Measurements from ENCODE around the gene HJV. TPM values are rescaled to one million over a fixed set of nuclear protein-coding genes. Genes with fewer than 3 reads are reported as not detected.
A peak's percentile ranks its signal among the peaks of the same experiment; 100 is the strongest.

Gene HJV
- total and polyA plus RNA-seq, 2 of the 13 experiments (the other 11 are each of a cell fraction or from before 2014, with no cell fraction given), result 0.18 TPM; not detected in 1

- TF ChIP-seq, protein P1, sequence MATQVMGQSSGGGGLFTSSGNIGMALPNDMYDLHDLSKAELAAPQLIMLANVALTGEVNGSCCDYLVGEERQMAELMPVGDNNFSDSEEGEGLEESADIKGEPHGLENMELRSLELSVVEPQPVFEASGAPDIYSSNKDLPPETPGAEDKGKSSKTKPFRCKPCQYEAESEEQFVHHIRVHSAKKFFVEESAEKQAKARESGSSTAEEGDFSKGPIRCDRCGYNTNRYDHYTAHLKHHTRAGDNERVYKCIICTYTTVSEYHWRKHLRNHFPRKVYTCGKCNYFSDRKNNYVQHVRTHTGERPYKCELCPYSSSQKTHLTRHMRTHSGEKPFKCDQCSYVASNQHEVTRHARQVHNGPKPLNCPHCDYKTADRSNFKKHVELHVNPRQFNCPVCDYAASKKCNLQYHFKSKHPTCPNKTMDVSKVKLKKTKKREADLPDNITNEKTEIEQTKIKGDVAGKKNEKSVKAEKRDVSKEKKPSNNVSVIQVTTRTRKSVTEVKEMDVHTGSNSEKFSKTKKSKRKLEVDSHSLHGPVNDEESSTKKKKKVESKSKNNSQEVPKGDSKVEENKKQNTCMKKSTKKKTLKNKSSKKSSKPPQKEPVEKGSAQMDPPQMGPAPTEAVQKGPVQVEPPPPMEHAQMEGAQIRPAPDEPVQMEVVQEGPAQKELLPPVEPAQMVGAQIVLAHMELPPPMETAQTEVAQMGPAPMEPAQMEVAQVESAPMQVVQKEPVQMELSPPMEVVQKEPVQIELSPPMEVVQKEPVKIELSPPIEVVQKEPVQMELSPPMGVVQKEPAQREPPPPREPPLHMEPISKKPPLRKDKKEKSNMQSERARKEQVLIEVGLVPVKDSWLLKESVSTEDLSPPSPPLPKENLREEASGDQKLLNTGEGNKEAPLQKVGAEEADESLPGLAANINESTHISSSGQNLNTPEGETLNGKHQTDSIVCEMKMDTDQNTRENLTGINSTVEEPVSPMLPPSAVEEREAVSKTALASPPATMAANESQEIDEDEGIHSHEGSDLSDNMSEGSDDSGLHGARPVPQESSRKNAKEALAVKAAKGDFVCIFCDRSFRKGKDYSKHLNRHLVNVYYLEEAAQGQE (IDR thresholded peaks at IDR 0.05; ENCODE audit: borderline replicate concordance in 1 of 2, low read depth in 1 of 2, low read length in 2 of 2), result no peak
- TF ChIP-seq CEBPG (CRISPR knock-in tag; IDR thresholded peaks at IDR 0.05) (no peak), SMARCE1 (IDR thresholded peaks at IDR 0.05; ENCODE audit: borderline replicate concordance) (no peak), SAFB2 (CRISPR knock-in tag; IDR thresholded peaks at IDR 0.05; ENCODE audit: borderline replicate concordance, low read depth) (no peak), ATM (IDR thresholded peaks at IDR 0.05; ENCODE audit: borderline replicate concordance) (no peak), TRIM24 (CRISPR knock-in tag; IDR thresholded peaks at IDR 0.05) (no peak), ZNF547 (CRISPR knock-in tag; IDR thresholded peaks at IDR 0.05) (no peak), ZNF124 (CRISPR knock-in tag; IDR thresholded peaks at IDR 0.05) (0 out of 2 replicates have a peak, but pooled peaks have one; percentile 43), MLXIP (CRISPR knock-in tag; IDR thresholded peaks at IDR 0.05; ENCODE audit: borderline replicate concordance) (no peak), ZFP37 (CRISPR knock-in tag; IDR thresholded peaks at IDR 0.05; ENCODE audit: borderline replicate concordance) (no peak), FOXK1 (CRISPR knock-in tag; IDR thresholded peaks at IDR 0.05; ENCODE audit: borderline replicate concordance, low read depth) (peak; percentile 37; the same call in 1 of the 2 replicates), HBP1 (CRISPR knock-in tag; IDR thresholded peaks at IDR 0.05; ENCODE audit: low read depth) (no peak), JUN (CRISPR knock-in tag; IDR thresholded peaks at IDR 0.05) (no peak), ZBTB21 (CRISPR knock-in tag; IDR thresholded peaks at IDR 0.05) (no peak), XBP1 (CRISPR knock-in tag; IDR thresholded peaks at IDR 0.05) (no peak), GATAD2A (CRISPR knock-in tag; IDR thresholded peaks at IDR 0.05) (peak; percentile 31)
- TF ChIP-seq, protein P2, sequence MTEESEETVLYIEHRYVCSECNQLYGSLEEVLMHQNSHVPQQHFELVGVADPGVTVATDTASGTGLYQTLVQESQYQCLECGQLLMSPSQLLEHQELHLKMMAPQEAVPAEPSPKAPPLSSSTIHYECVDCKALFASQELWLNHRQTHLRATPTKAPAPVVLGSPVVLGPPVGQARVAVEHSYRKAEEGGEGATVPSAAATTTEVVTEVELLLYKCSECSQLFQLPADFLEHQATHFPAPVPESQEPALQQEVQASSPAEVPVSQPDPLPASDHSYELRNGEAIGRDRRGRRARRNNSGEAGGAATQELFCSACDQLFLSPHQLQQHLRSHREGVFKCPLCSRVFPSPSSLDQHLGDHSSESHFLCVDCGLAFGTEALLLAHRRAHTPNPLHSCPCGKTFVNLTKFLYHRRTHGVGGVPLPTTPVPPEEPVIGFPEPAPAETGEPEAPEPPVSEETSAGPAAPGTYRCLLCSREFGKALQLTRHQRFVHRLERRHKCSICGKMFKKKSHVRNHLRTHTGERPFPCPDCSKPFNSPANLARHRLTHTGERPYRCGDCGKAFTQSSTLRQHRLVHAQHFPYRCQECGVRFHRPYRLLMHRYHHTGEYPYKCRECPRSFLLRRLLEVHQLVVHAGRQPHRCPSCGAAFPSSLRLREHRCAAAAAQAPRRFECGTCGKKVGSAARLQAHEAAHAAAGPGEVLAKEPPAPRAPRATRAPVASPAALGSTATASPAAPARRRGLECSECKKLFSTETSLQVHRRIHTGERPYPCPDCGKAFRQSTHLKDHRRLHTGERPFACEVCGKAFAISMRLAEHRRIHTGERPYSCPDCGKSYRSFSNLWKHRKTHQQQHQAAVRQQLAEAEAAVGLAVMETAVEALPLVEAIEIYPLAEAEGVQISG (CRISPR knock-in tag; IDR thresholded peaks at IDR 0.05), result no peak
Measured at GRCh38 chr1:145977486-145978470, 43.8 kb downstream of the HJV start (continued).
